HEK293 (cell line): ENCODE measurements around the gene ZDHHC24.

Source experiments
- CTCF ChIP-seq: fragments of 450-650 bp; formaldehyde crosslinking; IDR thresholded peaks from 2 replicates; pipeline ENCODE4 v1.5.1; 2016; ENCODE audit warnings: missing biosample characterization, missing genetic modification characterization
- ZNF704 ChIP-seq: fragments of 450-650 bp; formaldehyde crosslinking; IDR thresholded peaks from 2 replicates; pipeline ENCODE4 v1.5.1; 2016; ENCODE audit warnings: missing biosample characterization, missing genetic modification characterization
- ZNF76 ChIP-seq: fragments of 450-650 bp; formaldehyde crosslinking; IDR thresholded peaks from 2 replicates; pipeline ENCODE4; 2016; ENCODE audit warnings: low read depth, missing biosample characterization, missing genetic modification characterization, borderline replicate concordance

GRCh38 chr11:66595245-66595904, 49.5 kb upstream of the ZDHHC24 start:
- TF ChIP-seq CTCF (tag by site-specific recombination) (no peak), ZNF76 (tag by site-specific recombination) (no peak), ZNF704 (no peak)
